Spleen (tissue), 11 donors: Measurements from ENCODE around the gene CHMP1B. TPM values are rescaled to one million over a fixed set of nuclear protein-coding genes. Genes with fewer than 3 reads are reported as not detected.

Experiments used
- DNase-seq: peaks from one replicate; pipeline ENCODE4 v3.0.0-alpha.2; 2020
- H3K27ac ChIP-seq, 8 donors: fragments of 200-600 bp; sonication (generic) in 7 of 8; 1 replicate in 4 of 8; 2 replicates in 4 of 8; pipeline versions ENCODE4 v1.5.0 to v1.8.0; 2016 to 2021; ENCODE audit warnings: inconsistent platforms in 4 of 8, mild to moderate bottlenecking in 4 of 8, moderate library complexity in 1 of 8
- H3K27me3 ChIP-seq, 7 donors: fragments of 200-600 bp; sonication (generic) in 6 of 7; replicated peaks in 1 of 7; 1 replicate in 4 of 7; 2 replicates in 3 of 7; pipeline versions ENCODE4 v1.5.0 to v1.8.0; 2016 to 2021; ENCODE audit warnings: inconsistent platforms in 3 of 7, mild to moderate bottlenecking in 1 of 7
- H3K36me3 ChIP-seq, 6 donors: fragments of 200-600 bp; sonication (generic) in 5 of 6; 1 replicate in 4 of 6; 2 replicates in 2 of 6; pipeline versions ENCODE4 v1.5.0 to v1.8.0; 2016 to 2021; ENCODE audit warnings: inconsistent platforms in 2 of 6
- H3K4me1 ChIP-seq, 6 donors: fragments of 200-600 bp; sonication (generic) in 5 of 6; 1 replicate in 3 of 6; 2 replicates in 3 of 6; pipeline versions ENCODE4 v1.5.0 to v1.8.0; 2016 to 2021; ENCODE audit warnings: inconsistent platforms in 3 of 6
- H3K4me3 ChIP-seq, 8 donors: fragments of 200-600 bp; sonication (generic) in 7 of 8; 1 replicate in 4 of 8; 2 replicates in 4 of 8; pipeline versions ENCODE4 v1.5.0 to v1.8.0; 2016 to 2021; ENCODE audit warnings: inconsistent platforms in 4 of 8, mild to moderate bottlenecking in 4 of 8, moderate library complexity in 2 of 8
- H3K9me3 ChIP-seq, 8 donors: fragments of 200-600 bp; sonication (generic) in 7 of 8; 1 replicate in 4 of 8; 2 replicates in 4 of 8; pipeline versions ENCODE4 v1.5.0 to v1.8.0; 2016 to 2021; ENCODE audit warnings: inconsistent platforms in 4 of 8
- POLR2A ChIP-seq, 3 donors: fragments of 450-650 bp; IDR thresholded peaks; one replicate each; pipeline ENCODE4 v1.5.1; 2017; ENCODE audit warnings: antibody characterized with exemption in 3 of 3, mild to moderate bottlenecking in 1 of 3
- POLR2AphosphoS5 ChIP-seq, 3 donors: sonication (generic); formaldehyde crosslinking; IDR thresholded peaks; one replicate each; pipeline ENCODE4 v1.5.1; 2017; ENCODE audit warnings: antibody characterized with exemption in 3 of 3
- WGBS, 5 donors: extraction: QIAGEN DNeasy Blood & Tissue Kit in 3 of 5; methylation state at CpG; one replicate each; pipeline versions ENCODE4 v1.1.5 to v1.1.7; 2013 to 2018; 5-methylcytosine and 5-hydroxymethylcytosine counted together
- intact Hi-C: fragments of 100-400 bp; cut with DNase I; formaldehyde crosslinking; loops from one replicate; pipeline ENCODE4 v1.15.0; 2023; ENCODE audit warnings: low total_unique reads
- polyA plus RNA-seq, 3 donors: library from polyadenylated mRNA; stranded (reverse); fragments of 200-250 nt; gene quantifications; one replicate each; pipeline ENCODE4 v1.2.1, GENCODE V29; 2013
- total RNA-seq, 7 donors: library from RNA; depleted of rRNA in 3 of 7; stranded (reverse); fragments of >200 nt in 3 of 7; fragmentation: NEBNext Ultra II Directional in 4 of 7; extraction: Animal tissue kit (Norgen Biotek cat#: 25700) in 4 of 7; gene quantifications; one replicate each; pipeline versions ENCODE4 v1.1.0 to v1.2.1, GENCODE V29; 2016 to 2021
- TF ChIP-seq, protein P1 (sequence below), 11 experiments: fragments of 200-600 bp in 7 of 11; fragments of 450-650 bp in 4 of 11; sonication (generic) in 4 of 11; IDR thresholded peaks in 8 of 11; conservative IDR thresholded peaks in 3 of 11; 1 replicate in 7 of 11; 2 replicates in 4 of 11; pipeline versions ENCODE4 v1.4.0 to v1.8.0; 2016 to 2021; ENCODE audit warnings: antibody characterized with exemption in 11 of 11, inconsistent platforms in 4 of 11, mild to moderate bottlenecking in 1 of 11
- donor health status: healthy with polysubstance abuse.
- donor health status: DM: no; HTN: no; CAD: no; lungs with moderate emphysema.
- donor health status: DM: no; HTN: no; CAD: no.
- donor health status: Bipolar disorder and iron deficiency.
- donor health status: healthy.
- donor health status: DM: no; HTN: no; CAD: no.
- donor health status: DM: yes; HTN: yes; CAD: no.

The CHMP1B gene
- total and polyA plus RNA-seq, 10 donors, result 33.1 to 58.0 (median 38.7) TPM

GRCh38 chr18:11802586-11802985 is 48.6 kb upstream of the CHMP1B start:
- Histone ChIP-seq H3K27ac (no peak overlapping the region), H3K4me3 (no peak overlapping the region), H3K9me3 (no peaks in the 10 kb centered on the region), H3K27me3 (no peaks in the 10 kb centered on the region), H3K4me1 (no peaks in the 10 kb centered on the region), H3K36me3 (no peaks in the 10 kb centered on the region)
- WGBS, 5 donors, result 89 to 94% (median 92%) methylated on average over 10 of the region's 10 CpGs
- TF ChIP-seq POLR2AphosphoS5 (IDR thresholded peaks at IDR 0.05) (no peak), POLR2A (IDR thresholded peaks at IDR 0.05) (no peak)
- TF ChIP-seq, protein P1, sequence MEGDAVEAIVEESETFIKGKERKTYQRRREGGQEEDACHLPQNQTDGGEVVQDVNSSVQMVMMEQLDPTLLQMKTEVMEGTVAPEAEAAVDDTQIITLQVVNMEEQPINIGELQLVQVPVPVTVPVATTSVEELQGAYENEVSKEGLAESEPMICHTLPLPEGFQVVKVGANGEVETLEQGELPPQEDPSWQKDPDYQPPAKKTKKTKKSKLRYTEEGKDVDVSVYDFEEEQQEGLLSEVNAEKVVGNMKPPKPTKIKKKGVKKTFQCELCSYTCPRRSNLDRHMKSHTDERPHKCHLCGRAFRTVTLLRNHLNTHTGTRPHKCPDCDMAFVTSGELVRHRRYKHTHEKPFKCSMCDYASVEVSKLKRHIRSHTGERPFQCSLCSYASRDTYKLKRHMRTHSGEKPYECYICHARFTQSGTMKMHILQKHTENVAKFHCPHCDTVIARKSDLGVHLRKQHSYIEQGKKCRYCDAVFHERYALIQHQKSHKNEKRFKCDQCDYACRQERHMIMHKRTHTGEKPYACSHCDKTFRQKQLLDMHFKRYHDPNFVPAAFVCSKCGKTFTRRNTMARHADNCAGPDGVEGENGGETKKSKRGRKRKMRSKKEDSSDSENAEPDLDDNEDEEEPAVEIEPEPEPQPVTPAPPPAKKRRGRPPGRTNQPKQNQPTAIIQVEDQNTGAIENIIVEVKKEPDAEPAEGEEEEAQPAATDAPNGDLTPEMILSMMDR (IDR thresholded peaks at IDR 0.05 in 8 of 11, conservative IDR thresholded peaks at IDR 0.05 in 3 of 11), result no peak
- intact Hi-C loops, result no loop called here
- no peak for DNase-seq

- Histone ChIP-seq H3K27me3 (no peaks in the 10 kb centered on the region), H3K27ac (no peak overlapping the region), H3K4me3 (no peak overlapping the region), H3K4me1 (no peaks in the 10 kb centered on the region), H3K36me3 (no peaks in the 10 kb centered on the region), H3K9me3 (no peaks in the 10 kb centered on the region)
- TF ChIP-seq POLR2A (IDR thresholded peaks at IDR 0.05) (no peak), POLR2AphosphoS5 (IDR thresholded peaks at IDR 0.05) (no peak)
- TF ChIP-seq, protein P1 (IDR thresholded peaks at IDR 0.05 in 8 of 11, conservative IDR thresholded peaks at IDR 0.05 in 3 of 11), result no peak
- intact Hi-C loops, result no loop called here
- WGBS, 5 donors, result 86 to 96% (median 92%) methylated on average over 7 of the region's 7 CpGs
- DNase-seq, result no peak
Observed at GRCh38 chr18:11807233-11807632, 44.0 kb upstream of the CHMP1B start.

DNA sequence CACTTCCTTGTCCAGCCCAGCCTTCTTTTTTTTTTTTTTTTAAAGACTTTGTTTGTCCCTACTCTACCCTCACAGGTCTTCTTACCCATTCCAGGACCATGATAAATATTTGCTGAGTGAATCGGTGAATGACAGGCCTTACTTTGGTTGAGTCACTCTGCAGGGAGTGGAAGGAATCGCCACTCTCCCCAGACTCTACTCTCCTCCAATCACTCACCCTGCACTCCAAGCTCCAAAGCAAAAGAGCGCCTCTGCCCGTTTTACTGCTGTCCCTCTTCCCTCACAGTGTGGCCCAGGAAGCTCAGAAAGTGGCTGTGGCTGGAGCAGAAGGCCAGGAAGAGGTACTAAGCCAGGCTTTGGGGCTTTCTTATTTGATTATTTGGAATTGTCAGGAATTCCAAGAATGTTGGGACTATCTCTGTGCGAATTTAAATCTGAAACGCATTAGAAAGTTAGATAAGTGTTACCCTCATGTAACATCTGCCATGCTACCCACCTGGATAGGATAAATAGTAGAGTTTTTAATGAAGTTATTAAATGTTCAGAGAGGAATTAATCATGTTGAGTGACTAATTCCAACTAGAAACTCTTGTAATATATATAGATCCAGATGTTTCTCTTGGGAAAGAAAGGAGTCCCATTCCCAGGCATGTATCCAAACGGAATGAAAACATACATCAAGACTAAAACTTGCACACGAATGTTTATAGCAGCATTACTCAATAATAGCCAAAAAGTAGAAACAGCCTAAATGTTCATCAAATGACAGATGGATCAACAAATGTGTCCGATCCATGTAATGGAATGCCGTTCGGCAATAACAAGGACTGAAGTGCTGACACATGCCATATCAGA is 43.0 kb upstream of the CHMP1B start:
- Histone ChIP-seq H3K4me1 (no peaks in the 10 kb centered on the region), H3K36me3 (no peaks in the 10 kb centered on the region), H3K27me3 (no peaks in the 10 kb centered on the region), H3K4me3 (no peak overlapping the region), H3K27ac (no peak overlapping the region), H3K9me3 (no peaks in the 10 kb centered on the region)
- WGBS, 5 donors, result 65 to 83% (median 78%) methylated on average over 11 of the region's 11 CpGs
- intact Hi-C loops, result no loop called here
- TF ChIP-seq POLR2A (IDR thresholded peaks at IDR 0.05), result no peak
- TF ChIP-seq, protein P1 (IDR thresholded peaks at IDR 0.05 in 8 of 11, conservative IDR thresholded peaks at IDR 0.05 in 3 of 11), result no peak
- no peak for TF ChIP-seq POLR2AphosphoS5 (IDR thresholded peaks at IDR 0.05)
- no peak for DNase-seq

DNA sequence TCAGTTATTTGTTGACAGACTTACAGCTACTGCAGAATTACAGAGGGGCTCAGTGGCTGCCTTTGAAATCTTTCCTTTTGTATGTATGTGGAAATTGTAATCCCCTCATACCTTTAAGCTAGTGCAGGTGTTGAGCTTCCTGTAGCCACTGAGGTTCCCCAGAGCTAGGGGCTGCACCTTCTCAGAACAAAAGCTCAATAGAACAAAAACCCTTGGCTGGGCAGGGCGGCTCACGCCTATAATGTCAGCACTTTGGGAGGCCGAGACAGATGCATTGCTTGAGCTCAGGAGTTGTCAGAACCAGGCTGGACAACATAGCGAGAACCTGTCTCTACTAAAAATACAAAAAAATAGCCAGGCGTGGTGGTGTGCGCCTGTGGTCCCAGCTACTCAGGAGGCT is 41.3 kb upstream of the CHMP1B start:
- Histone ChIP-seq H3K4me3 (no peak overlapping the region), H3K4me1 (no peaks in the 10 kb centered on the region), H3K27ac (no peak overlapping the region), H3K27me3 (no peaks in the 10 kb centered on the region), H3K9me3 (no peaks in the 10 kb centered on the region), H3K36me3 (no peaks in the 10 kb centered on the region)
- 89 to 97% (median 93%) methylated on average over 6 of the region's 6 CpGs for WGBS, 5 donors
- TF ChIP-seq POLR2AphosphoS5 (IDR thresholded peaks at IDR 0.05), result no peak
- TF ChIP-seq, protein P1 (IDR thresholded peaks at IDR 0.05 in 8 of 11, conservative IDR thresholded peaks at IDR 0.05 in 3 of 11), result no peak
- TF ChIP-seq POLR2A (IDR thresholded peaks at IDR 0.05), result no peak
- intact Hi-C loops, result no loop called here
- DNase-seq, result no peak
